Activated CD4-positive, CD25-positive, alpha-beta regulatory T cell treated with anti-CD3 and anti-CD28 coated beads, Interleukin-2, amount 50 U/mL, for 16 hours (primary cell): ENCODE measurements around the gene ETFA.
"Not testable (repeated sequence)": the region's sequence is repeated elsewhere in the genome, so short reads cannot be mapped to it uniquely, and the experiment has no call there.

Experiments used
- DNase-seq: peaks from one replicate; pipeline ENCODE4 v3.0.0-alpha.2; 2020; ENCODE audit warnings: low read depth, low spot score

Gene ETFA

DNA sequence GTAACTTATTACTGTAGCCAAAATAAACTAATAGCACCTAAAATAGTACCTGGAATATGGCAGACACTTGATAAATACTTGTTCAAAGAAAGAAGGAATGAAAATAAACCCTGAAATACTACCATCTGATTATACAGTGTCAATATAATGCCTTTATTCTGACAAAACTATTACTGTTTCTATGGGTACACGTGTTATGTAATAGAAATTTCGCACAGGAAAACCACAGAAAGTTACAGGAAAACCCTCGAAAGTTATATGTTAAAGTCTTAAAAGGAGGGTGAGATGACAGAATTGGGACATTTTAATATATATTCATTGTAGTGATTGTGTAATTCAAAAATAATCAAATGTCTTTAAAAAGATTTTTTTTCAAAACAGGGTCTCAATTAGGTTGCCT, 28.8 kb downstream of the ETFA start:
- no peak for DNase-seq

DNA sequence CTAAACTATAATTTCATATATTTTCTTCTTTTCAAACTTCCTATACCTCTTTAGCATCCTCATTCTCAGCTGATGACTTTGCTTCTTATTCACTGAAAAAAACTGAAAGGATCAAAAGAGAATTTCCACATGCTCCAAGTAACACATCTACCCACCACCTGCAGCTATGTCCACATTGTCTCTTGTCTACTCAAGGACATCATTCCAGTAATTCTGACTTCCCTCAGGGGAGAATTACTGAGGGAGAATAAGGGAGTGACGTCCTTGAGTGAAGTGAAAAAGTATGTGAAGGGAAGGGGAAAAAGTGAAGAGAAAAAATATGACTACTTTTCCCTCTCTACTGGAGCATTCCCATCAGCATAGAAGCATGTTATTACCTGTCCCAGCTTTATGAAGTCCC, 32.6 kb downstream of the ETFA start:
- no peak for DNase-seq

DNA sequence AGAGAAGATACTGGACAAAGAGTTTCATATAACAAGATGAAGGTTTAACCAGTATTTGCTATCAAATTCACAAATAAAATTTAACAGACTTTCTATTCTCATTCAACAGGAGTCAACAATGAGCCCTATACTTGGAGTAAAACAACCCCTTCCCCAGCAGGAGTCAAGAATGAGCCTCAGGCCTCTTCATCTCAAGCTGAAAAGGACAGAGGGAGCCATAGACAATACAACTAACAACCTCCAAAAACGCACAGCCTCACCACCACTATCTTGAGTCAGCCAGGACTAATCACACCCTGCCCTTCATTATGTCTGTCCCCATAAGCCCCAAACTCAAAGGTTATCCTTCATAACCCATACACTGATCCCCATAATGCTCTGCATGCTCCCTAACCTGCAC, 36.4 kb downstream of the ETFA start:
- DNase-seq = no peak

DNA sequence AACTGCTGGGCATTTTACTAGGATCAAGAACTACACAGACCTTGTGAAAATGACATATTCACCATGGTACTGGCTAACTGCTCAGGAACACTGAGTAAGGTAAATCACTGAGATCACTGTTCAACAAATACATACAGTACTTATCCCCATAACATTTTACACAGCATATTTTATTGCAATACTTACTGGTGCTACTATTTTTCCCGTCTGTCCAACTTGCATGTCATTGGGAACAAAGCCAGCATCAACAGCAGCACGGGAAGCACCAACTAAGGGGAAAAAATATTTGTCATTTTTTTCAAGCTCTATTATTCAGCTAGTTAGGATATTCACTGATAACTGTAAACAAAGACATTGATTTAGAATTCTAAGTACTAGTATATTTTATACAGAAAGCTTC, 37.0 kb downstream of the ETFA start:
- DNase-seq = no peak

DNA sequence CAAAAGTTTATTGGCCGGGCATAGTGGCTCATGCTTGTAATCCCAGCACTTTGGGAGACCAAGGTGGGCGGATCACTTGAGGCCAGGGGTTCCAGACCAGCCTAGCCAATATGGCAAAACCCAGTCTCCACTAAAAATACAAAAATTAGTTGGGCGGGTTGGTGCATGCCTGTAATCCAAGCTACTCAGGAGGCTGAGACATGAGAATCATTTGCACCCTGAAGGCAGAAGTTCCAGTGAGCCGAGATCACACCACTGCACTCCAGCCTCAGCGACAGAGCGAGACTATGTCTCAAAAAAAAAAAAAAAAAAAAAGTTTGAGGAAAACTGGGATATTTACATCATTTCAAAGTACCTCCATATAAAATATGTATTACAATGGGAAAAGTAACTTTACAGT, 40.4 kb downstream of the ETFA start:
- no peak for DNase-seq

DNA sequence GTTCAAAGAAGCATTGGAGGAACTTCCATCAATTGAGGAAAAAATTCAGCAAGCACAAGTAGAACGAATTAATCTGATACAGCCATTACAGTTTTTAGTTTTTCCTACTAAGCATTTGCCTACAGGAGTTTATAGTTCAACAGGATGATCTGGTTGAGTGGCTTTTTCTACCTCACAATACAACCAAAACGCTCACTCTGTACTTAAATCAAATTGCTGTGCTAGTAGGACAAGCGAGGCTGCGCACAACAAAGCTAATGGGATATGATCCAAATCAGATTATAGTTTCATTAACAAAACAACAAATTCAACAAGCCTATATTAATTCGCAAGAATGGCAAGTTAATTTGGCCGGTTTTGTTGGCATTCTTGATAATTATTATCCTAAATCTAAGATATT, 44.2 kb downstream of the ETFA start:
- DNase-seq = no peak

DNA sequence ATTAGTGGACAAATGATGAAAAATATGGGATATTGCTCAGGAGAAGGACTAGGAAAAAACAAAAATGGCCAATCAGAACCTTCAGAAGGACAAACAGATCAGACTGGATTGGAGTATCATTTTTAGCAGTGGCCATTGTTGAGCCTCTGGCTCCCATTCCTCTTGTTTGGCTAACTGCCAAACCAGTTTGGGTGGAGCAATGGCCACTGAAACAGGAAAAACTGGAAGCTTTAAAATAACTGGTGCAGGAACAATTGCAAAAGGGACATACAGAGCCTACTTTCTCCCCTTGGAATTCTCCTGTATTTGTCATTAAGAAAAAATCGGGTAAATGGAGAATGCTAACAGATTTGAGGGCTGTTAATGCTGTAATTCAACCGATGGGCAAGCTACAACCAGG, 45.5 kb downstream of the ETFA start:
- DNase-seq = not testable (repeated sequence)

DNA sequence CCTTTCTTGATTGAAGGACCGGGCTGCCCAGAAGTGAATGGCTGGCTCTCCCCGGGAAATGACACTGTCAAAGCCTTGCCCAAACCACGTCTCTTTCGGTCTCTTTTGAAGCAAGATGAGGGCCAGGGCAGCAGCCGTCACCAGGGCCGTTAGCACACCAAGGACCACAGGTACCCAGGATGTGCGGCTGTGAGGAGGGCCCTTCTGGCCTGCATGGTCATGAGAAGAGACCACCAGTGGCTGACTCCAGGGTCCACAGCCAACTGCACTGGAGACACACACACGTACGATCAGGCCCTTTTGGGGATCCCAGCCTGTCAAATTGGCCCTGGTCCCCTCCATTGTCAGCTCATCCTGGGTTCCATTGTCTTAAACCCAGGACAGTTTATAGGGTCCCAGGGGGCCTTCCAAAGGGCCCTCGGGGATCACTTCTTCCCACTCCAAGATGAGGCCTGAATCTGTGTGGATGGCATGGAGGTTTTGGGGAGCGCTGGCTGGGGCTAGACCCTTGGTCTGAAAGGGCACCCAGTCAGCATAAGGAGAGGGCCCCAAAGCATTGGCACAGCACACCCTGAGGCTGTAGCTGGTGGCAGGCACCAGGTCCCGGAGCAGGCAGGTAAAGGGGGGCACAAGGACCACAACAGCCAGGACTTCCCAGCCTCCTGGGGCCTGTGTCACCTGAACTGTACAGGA, 50.9 kb downstream of the ETFA start:
- DNase-seq = no peak

DNA sequence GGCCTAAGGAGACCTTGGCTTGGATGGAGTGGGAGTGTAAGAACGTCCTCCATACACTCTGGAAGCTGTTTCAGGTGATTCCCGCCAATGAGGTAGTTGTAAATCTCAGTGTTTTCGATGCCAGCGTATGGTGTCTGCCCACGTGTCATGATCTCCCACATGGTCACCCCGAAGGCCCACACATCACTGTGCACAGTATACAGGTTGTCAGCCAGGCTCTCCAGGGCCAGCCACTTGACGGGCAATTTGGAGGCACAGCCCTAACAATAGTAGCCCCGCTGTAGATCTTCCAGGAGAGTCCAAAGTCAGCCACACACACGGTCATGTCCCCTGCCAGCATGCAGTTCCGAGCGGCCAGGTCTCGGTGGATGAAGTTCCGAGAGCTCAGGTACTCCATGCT, 51.9 kb downstream of the ETFA start:
- no peak for DNase-seq

DNA sequence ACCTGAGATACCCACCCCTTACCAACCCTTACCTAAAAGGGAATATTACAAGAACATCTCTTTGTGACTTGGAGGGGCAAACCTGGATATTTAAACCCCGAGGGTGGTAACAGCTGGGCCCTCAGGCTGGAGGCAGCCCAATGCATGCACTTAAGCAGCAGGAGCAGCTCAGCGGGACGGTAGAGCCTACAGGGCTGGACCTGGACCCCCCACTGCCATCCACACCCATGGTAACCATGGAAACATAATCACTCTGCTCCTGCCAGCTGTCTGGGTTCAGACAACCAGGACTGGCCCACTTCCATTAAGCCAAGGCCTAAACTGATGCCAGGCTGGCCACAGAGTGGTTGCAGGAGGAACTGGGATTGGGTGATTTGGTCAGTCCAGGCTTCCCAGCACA, 52.8 kb downstream of the ETFA start:
- DNase-seq = no peak

DNA sequence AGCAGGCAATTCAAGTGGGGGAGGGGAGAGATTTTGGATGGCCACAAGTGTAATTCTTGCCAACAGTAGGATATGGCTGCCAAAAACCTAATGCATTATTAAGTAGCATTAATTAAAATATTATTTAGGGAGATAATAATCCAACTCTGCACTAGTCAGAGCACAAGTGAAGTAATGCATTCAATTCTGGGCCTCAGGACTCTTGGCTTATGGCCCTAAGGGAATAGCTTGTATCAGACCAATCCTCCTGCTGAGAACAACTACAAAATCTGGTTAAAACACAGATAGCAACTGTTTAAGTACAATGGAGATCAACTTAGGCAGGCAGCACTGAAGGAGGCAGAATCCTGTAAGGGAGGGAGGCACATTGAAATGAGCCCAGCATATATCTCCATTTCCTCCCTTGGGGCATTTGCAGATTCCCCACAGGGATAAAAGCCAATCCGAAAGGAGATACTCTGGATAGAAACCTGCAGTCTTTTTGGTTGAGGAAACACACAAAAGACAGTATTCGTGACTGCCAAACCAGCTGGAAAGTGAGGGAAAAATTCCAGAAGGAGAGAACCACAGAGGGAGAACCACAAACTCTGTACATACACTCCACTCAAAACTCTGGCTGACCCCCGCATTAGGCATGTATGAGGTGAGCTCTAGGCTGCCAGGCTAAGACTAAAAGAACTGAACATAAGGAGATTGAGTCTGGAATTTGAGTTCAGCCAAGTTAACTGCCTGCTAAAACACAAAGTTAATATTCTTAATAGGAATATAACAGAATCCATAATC, 57.4 kb downstream of the ETFA start:
- DNase-seq = no peak

DNA sequence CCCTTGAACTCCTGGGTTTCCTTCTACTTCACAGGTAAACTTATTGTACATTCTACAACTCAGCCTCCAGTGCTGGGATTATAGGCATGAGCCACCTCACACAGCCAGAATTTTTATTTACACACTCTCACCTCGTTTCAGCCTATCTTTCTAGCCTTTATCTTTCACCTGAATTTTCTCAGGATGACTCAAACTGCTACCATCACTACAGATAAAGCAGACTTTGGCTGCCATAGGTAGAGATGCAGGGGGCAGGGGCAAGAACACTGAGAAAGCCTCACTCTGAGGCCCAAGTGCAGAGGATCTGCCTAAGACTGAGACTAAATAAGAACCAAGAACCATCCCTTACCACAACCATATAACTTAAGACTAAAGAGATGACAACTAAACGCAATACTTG, 59.0 kb downstream of the ETFA start:
- no peak for DNase-seq

DNA sequence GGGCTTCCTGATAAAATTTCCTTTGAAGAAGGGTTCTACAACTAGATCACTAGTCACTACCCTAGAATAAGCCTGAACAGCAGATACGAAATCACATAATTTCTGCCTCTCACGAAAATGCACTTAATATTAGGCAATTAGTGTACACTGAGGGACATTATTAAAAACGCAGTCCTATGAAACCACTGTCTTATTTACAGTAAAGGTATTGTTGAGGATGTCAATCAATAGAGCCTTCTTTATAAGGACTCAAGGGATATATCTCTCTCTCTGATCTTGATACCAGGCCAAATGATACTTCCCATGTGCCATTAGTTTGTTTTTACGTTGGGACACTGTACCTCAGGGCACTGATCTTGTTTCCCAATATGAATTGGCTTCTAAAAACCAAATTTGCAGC, 59.6 kb downstream of the ETFA start:
- no peak for DNase-seq

DNA sequence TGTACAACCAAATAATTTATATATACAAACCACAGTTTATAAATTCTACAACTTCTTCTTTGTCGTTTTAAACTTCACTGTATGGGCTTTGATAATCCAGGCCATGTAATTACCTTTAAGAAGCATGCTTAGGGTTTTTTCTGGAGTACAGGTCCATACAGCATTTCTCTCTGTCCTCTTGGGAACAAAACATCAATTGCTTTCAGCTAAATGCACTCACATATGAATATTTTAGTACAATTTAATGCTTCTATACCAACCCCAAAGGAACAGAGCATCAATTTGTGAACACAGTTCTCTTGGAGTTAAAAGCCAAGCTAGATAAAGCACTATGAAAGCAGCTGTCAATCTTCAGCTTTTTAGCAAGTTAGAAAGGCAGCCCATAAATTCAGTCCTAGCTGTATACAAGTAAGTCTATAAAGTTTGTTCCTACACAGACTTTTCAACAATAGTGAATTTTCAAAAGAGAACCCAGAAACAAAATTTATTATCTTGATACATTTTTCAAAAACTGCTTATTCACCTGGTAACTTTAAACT, 66.1 kb downstream of the ETFA start:
- DNase-seq = no peak

DNA sequence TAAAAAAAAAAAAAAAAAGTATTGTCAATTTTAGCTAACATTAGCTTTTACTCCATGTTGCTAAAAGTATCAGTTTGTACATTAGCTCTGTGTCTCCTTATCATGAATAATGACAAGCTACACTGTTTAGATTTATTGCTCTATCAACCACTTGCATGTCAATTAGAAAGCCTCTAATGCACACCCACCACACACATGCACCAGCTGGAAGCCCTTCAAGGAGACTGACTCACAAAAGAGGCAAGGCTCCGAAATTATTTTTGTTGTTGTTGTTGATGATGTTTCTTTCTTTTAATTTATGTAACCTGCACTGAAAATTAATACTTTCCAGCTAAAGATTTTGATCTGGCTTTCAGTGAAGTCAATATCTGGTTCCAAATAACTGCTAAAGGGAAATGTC, 71.5 kb downstream of the ETFA start:
- DNase-seq = no peak

DNA sequence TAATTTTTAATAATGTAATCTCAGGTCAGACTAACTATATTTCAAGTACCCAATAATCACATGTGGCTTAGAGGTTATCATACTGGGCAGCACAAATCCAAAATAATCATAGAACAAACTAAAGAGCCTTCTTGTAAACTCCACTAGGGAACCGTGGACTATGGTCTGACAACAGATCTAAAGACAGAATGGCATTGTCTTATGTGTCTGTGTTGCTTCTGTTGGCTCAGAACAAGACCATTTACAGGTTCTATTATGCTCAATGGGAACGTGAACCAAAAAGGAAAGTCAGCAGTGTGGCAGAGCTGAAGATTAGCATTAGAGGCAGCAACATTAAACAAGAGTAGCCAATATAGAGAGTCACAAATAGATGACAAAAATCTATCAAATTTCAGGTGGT, 74.9 kb downstream of the ETFA start:
- no peak for DNase-seq

DNA sequence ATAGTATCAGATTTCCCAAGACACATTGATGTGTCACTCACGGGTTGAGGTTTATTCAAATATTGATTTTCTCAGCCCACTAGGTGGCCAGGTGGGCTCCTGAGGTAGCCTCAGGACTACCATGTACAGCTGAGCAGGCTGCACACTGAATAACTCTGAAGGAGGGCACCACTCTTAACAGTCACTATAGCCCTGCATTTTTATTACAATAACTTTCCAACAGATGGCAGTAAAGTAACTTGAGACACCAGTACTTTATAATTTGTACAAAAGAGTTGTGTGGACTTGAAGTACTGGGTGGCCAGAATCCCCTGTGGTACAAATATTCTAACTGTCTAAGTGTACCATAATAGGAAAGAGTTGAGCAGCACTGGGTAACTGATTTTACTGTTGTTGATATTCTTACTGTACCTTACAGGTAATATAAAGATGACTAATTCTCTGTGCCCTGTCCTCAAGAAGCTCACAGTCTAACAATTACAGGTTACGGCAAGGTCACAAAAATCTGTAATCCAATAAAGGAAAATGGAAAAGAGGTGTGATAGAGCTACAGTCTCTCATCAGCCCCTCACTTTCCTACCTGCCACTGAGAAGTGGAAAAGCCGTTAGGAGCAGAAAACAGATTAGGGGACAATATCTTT, 76.0 kb downstream of the ETFA start:
- DNase-seq = no peak

DNA sequence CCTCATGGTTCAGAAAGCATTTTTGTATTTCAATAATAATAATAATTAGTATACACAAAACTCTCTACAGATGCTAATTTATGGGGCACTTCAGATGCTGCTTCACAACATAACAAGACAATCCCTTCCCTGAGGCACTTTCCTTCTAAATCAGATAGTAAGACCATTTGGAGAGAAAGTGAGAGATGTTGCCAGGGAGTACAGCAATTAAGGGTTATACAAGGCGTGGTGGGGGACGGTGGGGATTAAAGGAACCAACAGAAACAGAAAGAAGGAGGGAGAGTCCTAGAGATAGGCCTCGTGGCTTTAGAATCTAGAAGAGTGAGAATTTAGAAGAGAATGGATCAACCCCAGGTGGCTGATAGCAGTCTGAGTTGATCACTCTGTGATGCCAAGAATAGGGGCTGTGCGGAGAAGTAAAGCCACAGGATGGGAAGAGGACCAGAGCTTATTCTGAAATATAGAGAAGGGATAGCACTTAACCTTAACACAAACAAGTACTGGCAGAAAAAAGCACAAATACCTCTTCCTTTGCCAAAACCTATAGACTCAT, 76.9 kb downstream of the ETFA start:
- no peak for DNase-seq

DNA sequence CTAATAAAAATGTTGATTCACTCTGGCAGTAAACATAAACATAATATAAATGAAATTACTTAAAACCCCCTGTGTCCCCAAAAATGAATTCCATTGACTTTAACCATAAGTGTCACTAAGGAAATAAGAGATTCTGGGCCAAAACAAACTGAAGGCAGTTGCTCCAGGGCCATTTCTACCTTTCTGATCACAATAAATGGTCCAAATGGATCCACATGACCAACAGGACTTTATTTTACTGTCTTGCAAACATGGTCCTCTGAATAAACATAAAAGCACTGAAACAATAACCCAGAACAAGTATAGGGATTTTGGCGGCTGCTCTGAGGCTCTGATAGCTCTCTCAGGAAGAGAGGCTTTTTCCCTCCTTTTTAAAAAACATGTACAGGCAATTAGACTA, 77.3 kb downstream of the ETFA start:
- DNase-seq = no peak

DNA sequence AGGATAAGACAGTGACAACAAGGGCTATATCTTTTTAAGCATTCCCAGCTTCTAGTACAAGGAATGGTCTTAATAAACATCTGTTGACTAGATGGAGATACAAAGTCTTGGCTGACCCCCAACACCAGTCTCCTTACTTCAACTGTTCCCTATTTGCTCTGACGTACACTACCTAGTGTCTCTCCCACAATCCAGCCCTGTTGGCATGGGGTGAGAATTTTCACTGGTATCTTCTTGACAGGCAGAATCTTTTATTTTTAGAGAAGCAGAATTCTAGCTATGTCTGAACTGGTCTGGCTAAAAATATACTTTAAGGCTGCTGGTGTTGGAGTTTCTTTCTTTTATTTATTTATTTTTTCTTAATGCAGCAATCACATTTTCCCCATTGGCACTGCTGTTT, 82.0 kb downstream of the ETFA start:
- no peak for DNase-seq

DNA sequence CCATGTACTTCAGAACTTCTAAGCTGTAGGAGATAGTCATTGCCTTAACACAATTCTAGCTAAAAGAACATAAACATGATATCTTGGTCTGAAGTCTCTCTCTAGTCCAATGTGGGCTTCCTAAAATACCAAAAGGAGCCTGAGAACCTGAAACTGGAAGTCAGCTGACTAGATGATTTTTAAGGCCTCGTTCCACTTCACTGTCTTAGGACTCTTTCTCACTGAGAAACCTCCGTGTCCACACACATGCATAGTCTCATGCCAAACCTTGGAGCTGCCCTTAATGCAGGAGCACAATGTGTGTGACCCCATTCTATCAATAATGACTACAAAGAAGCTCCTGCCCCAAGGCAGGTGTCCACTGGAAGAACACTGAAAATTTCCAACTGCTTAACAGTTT, 87.7 kb downstream of the ETFA start:
- no peak for DNase-seq

DNA sequence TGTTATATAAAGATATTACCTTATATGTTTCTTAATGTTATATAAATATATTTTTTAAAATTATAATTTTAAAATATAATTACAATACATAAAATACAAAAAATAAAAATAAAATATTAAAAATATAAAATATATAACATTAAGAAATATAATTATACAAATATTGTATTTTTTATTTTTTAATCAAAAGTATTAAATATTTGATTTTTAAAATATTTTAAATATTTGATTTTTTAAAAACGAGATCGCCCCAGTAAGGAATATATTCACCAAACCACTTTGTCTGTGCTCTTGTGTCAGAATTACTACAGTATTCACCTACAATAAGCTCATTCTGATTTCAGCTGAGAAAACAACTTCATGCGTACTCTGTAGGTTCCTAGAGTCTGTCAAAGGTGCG, 89.1 kb downstream of the ETFA start:
- no peak for DNase-seq
